Fibroblast of lung (primary cell): ENCODE results near the gene TXNL4B.

ENCODE experiments used
- EZH2 ChIP-seq: IDR thresholded peaks from 2 replicates; pipeline ENCODE4 v1.5.1; 2012; ENCODE audit warnings: low read length, control low read depth, mild to moderate bottlenecking; ENCODE audit errors: missing control alignments
- TF ChIP-seq, protein P1 (sequence below), 2 donors: IDR thresholded peaks in 1 of 2; conservative IDR thresholded peaks in 1 of 2; 1 replicate in 1 of 2; 2 replicates in 1 of 2; pipeline ENCODE4 v1.5.1; 2011 to 2012; ENCODE audit warnings: low read length in 2 of 2, control low read depth in 1 of 2, inconsistent platforms in 1 of 2, low read depth in 1 of 2, mild to moderate bottlenecking in 1 of 2

DNA sequence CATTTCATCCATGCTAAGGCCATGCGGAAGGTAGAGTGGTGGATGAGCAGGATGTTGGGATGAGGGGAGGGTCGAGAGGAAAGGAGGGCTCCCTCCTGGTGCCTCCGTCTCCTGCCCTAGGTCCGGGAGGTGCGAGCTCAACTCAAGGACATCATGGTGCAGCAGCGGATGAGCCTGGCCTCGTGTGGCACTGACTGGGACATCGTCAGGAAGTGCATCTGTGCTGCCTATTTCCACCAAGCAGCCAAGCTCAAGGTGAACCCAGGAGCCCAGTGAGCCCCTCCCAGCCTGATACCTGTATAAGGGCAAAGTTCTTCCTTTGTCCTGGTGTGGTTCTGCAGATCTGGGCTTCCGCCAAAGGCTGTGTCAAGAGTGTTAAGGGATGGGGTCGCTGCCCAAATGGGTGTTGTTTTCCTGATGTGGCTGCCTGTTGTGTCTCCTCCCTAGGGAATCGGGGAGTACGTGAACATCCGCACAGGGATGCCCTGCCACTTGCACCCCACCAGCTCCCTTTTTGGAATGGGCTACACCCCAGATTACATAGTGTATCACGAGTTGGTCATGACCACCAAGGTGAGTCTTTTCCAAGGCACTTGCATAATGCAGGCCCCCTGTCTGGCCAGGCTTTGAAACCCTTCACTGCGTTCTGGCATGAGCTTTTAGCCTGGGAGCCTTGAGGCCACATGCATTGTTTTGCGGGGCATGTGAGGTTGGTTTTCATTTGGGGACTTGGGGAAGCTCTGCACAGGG, 15.1 kb upstream of the TXNL4B start:
- no peak for TF ChIP-seq EZH2
- TF ChIP-seq, protein P1, sequence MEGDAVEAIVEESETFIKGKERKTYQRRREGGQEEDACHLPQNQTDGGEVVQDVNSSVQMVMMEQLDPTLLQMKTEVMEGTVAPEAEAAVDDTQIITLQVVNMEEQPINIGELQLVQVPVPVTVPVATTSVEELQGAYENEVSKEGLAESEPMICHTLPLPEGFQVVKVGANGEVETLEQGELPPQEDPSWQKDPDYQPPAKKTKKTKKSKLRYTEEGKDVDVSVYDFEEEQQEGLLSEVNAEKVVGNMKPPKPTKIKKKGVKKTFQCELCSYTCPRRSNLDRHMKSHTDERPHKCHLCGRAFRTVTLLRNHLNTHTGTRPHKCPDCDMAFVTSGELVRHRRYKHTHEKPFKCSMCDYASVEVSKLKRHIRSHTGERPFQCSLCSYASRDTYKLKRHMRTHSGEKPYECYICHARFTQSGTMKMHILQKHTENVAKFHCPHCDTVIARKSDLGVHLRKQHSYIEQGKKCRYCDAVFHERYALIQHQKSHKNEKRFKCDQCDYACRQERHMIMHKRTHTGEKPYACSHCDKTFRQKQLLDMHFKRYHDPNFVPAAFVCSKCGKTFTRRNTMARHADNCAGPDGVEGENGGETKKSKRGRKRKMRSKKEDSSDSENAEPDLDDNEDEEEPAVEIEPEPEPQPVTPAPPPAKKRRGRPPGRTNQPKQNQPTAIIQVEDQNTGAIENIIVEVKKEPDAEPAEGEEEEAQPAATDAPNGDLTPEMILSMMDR (conservative IDR thresholded peaks at IDR 0.05 in 1 of 2, IDR thresholded peaks at IDR 0.05 in 1 of 2; ENCODE audit: low read depth in 1 of 2, low read length in 2 of 2), result no peak
